Measurements from ENCODE around the gene EPS8L3.

Gene EPS8L3

DNA sequence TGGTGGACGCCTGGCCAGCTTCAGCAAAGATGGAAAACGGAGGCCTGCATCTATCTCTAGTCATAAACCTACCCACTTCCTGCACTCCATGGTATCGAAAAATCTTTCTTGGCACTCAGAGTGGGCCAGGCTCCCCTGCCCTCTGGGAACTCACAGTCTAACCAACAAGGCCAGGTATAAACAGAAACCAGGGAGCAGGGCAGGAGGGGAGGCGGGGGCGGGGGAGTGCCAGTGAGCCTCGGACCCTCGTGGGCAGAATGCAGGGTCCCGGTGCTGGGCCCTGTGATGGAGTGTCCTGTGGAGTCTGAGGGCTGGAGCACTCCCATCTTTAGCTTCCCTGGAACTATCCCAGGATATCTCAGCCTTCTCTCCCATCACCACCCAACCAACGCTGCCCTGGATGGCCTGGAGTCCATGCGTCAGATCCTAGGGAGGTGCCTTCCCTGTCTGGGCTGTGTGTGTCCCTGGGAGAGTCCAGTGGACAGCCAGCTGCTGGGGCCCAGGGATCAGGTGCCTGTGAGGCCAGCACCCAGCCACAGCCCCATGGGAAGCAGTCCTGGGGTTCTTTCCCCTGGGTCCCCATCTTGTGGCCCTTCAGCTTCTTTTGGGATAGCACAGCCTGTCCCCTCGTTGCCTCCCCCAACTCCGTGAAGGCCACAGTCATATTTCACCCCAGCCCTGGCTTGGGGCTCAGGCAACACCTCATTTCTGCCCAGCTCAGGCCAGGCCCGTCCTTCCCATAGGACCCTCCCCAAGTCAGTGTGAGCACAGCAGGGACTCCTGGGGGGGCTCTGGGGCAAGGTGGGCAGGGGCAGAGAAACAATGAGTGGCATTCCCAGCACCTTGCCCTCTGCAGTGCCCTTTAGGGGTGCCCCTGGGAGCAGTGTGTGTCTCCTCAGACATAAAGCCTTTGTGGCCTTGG is 1.1 kb upstream of the EPS8L3 start:
- H3K36me3 ChIP-seq (replicated peaks; ENCODE audit: low read depth, low read length), result no peaks in the 10 kb centered on the region
- no peak overlapping the region for H3K27ac ChIP-seq (ENCODE audit: low read length)
- no peaks in the 10 kb centered on the region for H3K27me3 ChIP-seq (ENCODE audit: low read depth, low read length)
- H3K4me3 ChIP-seq (ENCODE audit: low read length), result no peak overlapping the region
- no peak overlapping the region for H3K4me2 ChIP-seq (ENCODE audit: low read length)
- no peak for TF ChIP-seq EZH2phosphoT487 (IDR thresholded peaks at IDR 0.05; ENCODE audit: low read depth)
- TF ChIP-seq, protein P1, sequence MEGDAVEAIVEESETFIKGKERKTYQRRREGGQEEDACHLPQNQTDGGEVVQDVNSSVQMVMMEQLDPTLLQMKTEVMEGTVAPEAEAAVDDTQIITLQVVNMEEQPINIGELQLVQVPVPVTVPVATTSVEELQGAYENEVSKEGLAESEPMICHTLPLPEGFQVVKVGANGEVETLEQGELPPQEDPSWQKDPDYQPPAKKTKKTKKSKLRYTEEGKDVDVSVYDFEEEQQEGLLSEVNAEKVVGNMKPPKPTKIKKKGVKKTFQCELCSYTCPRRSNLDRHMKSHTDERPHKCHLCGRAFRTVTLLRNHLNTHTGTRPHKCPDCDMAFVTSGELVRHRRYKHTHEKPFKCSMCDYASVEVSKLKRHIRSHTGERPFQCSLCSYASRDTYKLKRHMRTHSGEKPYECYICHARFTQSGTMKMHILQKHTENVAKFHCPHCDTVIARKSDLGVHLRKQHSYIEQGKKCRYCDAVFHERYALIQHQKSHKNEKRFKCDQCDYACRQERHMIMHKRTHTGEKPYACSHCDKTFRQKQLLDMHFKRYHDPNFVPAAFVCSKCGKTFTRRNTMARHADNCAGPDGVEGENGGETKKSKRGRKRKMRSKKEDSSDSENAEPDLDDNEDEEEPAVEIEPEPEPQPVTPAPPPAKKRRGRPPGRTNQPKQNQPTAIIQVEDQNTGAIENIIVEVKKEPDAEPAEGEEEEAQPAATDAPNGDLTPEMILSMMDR (IDR thresholded peaks at IDR 0.05; ENCODE audit: low read depth, low read length), result no peak
- H4K20me1 ChIP-seq (ENCODE audit: insufficient read depth, low read length), result no peaks in the 10 kb centered on the region
- no peaks in the 10 kb centered on the region for H3K9me3 ChIP-seq (ENCODE audit: insufficient read depth, low read length)
- no peaks in the 10 kb centered on the region for H3K79me2 ChIP-seq (ENCODE audit: low read length)
- H2AFZ ChIP-seq (ENCODE audit: low read depth, low read length), result no peak overlapping the region
- no peak overlapping the region for H3K9ac ChIP-seq (ENCODE audit: low read length)
- peaks cover 7% of the 10 kb centered on the region; the same call in 1 of the 2 replicates for H3K4me1 ChIP-seq (ENCODE audit: low read length)

DNA sequence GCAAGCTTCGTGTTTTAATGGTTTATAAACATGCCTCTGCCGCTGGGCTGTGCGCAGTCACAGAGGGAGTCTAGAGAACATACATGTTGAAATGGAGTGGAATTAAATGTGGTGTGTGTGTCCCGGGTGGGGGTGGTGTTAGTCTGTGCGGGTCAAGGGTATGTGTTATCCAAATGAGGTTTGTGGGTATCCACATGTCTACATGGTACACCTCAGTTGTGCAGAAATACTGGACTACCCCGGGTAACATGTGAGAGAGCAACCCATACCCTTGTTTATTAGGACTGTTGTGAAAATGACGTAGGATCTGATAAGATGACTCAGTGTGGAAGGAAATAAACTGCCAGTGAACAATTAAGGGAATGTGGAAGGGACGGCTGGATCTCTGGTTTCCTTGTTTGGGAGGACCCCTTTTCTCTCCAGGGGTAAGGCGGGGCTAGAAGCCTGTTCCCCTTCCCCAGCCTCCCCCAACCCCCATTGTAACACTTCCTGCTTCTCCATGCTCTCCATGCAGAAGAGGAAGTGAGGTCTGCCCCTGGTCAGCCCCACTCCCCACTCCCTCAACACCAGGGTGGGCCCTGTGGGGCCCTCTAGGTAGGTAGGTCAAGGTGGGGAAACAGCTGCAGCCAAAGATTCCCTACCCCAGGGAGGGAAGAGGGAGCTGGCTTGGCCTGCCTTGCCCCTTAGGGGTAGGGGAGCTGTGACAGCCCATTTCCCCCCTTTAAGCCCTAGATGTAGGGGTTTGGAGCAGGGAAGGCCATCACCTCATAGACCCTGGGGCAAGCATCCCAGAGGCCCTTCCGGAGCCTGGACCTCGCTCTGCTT is 690 bp downstream of the EPS8L3 start:
- Histone ChIP-seq H3K4me3 (ENCODE audit: low read length) (no peak overlapping the region), H3K36me3 (replicated peaks; ENCODE audit: low read depth, low read length) (no peaks in the 10 kb centered on the region), H3K4me2 (ENCODE audit: low read length) (no peak overlapping the region), H2AFZ (ENCODE audit: low read depth, low read length) (peak overlapping the region; percentile 2; the same call in 1 of the 2 replicates), H4K20me1 (ENCODE audit: insufficient read depth, low read length) (no peaks in the 10 kb centered on the region), H3K9me3 (ENCODE audit: insufficient read depth, low read length) (no peaks in the 10 kb centered on the region), H3K79me2 (ENCODE audit: low read length) (no peaks in the 10 kb centered on the region), H3K27me3 (ENCODE audit: low read depth, low read length) (no peaks in the 10 kb centered on the region), H3K9ac (ENCODE audit: low read length) (no peak overlapping the region), H3K27ac (ENCODE audit: low read length) (no peak overlapping the region), H3K4me1 (ENCODE audit: low read length) (peaks cover 7% of the 10 kb centered on the region; the same call in 1 of the 2 replicates)
- TF ChIP-seq EZH2phosphoT487 (IDR thresholded peaks at IDR 0.05; ENCODE audit: low read depth), result no peak
- TF ChIP-seq, protein P1 (IDR thresholded peaks at IDR 0.05; ENCODE audit: low read depth, low read length), result no peak

DNA sequence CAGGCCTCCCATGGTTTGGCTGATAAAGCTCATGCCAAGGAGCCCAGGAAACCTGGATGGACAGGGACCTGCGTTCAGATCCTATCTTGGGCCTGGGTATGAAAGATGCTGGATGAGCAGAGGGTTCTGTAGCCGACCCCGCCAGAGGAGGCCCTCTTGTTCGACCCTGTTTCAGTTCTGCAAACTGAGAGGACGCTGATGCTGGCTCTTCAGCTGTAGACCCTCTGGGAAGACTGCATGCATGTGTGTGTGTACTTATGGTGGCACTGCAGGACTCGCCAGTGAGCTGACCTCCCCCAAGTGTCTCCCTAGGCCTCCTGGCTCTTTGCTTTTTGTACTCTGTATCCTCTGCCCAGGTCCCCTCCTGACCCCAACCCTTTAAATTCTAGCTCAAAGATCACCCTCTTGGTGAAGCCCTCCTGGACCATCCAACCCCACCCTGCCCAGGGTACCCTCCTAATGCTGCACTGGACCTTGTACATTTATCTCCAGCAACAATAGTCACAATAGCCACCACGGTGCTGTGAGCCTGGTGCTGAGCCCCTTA is 1.6 kb downstream of the EPS8L3 start:
- Histone ChIP-seq H3K27ac (ENCODE audit: low read length) (no peak overlapping the region), H2AFZ (ENCODE audit: low read depth, low read length) (no peak overlapping the region), H3K27me3 (ENCODE audit: low read depth, low read length) (no peaks in the 10 kb centered on the region), H3K4me1 (ENCODE audit: low read length) (peaks cover 7% of the 10 kb centered on the region; the same call in 1 of the 2 replicates), H4K20me1 (ENCODE audit: insufficient read depth, low read length) (no peaks in the 10 kb centered on the region), H3K9ac (ENCODE audit: low read length) (no peak overlapping the region), H3K36me3 (replicated peaks; ENCODE audit: low read depth, low read length) (no peaks in the 10 kb centered on the region), H3K4me3 (ENCODE audit: low read length) (no peak overlapping the region), H3K9me3 (ENCODE audit: insufficient read depth, low read length) (no peaks in the 10 kb centered on the region), H3K4me2 (ENCODE audit: low read length) (no peak overlapping the region), H3K79me2 (ENCODE audit: low read length) (no peaks in the 10 kb centered on the region)
- TF ChIP-seq, protein P1 (IDR thresholded peaks at IDR 0.05; ENCODE audit: low read depth, low read length), result no peak
- TF ChIP-seq EZH2phosphoT487 (IDR thresholded peaks at IDR 0.05; ENCODE audit: low read depth), result no peak
